NCI-H146 (cell line): ENCODE measurements around the gene ROBO3.

Experiments used
- DNase-seq: peaks from one replicate; lab custom pipeline; 2025; lab: John Stamatoyannopoulos, UW

Gene ROBO3

GRCh38 chr11:124846070-124846673 is 19.1 kb upstream of the ROBO3 start:
- DNase-seq, result no peak

- no peak for DNase-seq
Observed at GRCh38 chr11:124859171-124859570, 6.1 kb upstream of the ROBO3 start.

GRCh38 chr11:124861670-124862069 is 3.6 kb upstream of the ROBO3 start:
- no peak for DNase-seq

- DNase-seq, result peak; percentile 54
Observed at GRCh38 chr11:124863137-124863825, 2.0 kb upstream of the ROBO3 start.

GRCh38 chr11:124863826-124864165 is 1.4 kb upstream of the ROBO3 start:
- DNase-seq, result no peak

GRCh38 chr11:124864176-124864891 is 898 bp upstream of the ROBO3 start:
- DNase-seq, result no peak

GRCh38 chr11:124864892-124865180 is 396 bp upstream of the ROBO3 start:
- DNase-seq, result no peak

- DNase-seq, result peak; percentile 35
Observed at GRCh38 chr11:124865902-124866851, 945 bp downstream of the ROBO3 start.

GRCh38 chr11:124867700-124868099 is 2.5 kb downstream of the ROBO3 start:
- DNase-seq, result peak; percentile 54

- DNase-seq, result peak; percentile 14
Observed at GRCh38 chr11:124868331-124869274, 3.4 kb downstream of the ROBO3 start.

GRCh38 chr11:124869331-124869730 is 4.1 kb downstream of the ROBO3 start:
- no peak for DNase-seq

- no peak for DNase-seq
Observed at GRCh38 chr11:124869856-124870387, 4.7 kb downstream of the ROBO3 start.

GRCh38 chr11:124870430-124870829 is 5.2 kb downstream of the ROBO3 start:
- no peak for DNase-seq

- peak; percentile 23 for DNase-seq
Observed at GRCh38 chr11:124872280-124872679, 7.0 kb downstream of the ROBO3 start.

- no peak for DNase-seq
Observed at GRCh38 chr11:124872741-124873140, 7.5 kb downstream of the ROBO3 start.

- DNase-seq, result peak; percentile 8
Observed at GRCh38 chr11:124873951-124874350, 8.7 kb downstream of the ROBO3 start.

GRCh38 chr11:124874571-124875255 is 9.5 kb downstream of the ROBO3 start:
- DNase-seq, result no peak

- DNase-seq, result no peak
Observed at GRCh38 chr11:124875401-124875800, 10.2 kb downstream of the ROBO3 start.

GRCh38 chr11:124875943-124876817 is 10.9 kb downstream of the ROBO3 start:
- DNase-seq, result peak; percentile 92
